ENCODE data around the gene PREB. TPM values are rescaled to one million over a fixed set of nuclear protein-coding genes. Genes with fewer than 3 reads are reported as not detected.

Gene PREB
- total RNA-seq, 4 donors from 2014 or later = 53.2 to 105 (median 71.1) TPM

DNA sequence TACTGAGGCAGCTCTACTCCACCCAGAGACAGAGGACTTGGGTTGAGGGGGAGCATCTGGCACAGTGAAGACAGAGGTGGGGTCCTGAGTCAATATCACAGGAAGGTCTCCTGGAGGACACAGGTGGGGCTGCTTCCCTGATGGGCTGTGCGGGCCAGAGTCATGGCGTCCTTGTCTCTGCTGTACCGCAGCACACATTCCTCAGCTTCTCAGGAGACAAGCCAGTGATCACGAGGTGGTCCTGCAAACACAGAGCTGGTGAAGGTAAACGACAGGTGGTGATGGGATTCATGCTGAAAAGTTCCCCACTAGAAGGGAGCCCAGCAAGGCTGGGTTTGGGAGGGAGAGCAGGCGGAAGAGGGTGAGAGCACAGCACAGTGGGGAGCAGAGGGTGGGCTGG, 24.0 kb upstream of the PREB start:
- Histone ChIP-seq H3K27me3 (no peaks in the 10 kb centered on the region), H3K27ac (no peak overlapping the region), H3K4me1 (no peaks in the 10 kb centered on the region), H3K4me3 (no peak overlapping the region), H3K9me3 (no peaks in the 10 kb centered on the region), H3K36me3 (no peaks in the 10 kb centered on the region)
- intact Hi-C loops (cut with DNase I; ENCODE audit: low total_unique reads) = no loop called here
- no peak for DNase-seq
- in situ Hi-C loops (cut with MboI; ENCODE audit: low pct_ligation_motif_present in 1 of 4, low pct_unique_long_range_greater_than_20kb in 1 of 4, low sequenced_read_pairs in 3 of 4) = no loop called here
- WGBS, 2 donors (ENCODE audit: low coverage in 1 of 2) = 72% methylated on average over 6 of the region's 6 CpGs; no CpG with 5 or more reads in 1 of the 2 donors
- TF ChIP-seq POLR2AphosphoS5 (IDR thresholded peaks at IDR 0.05) (no peak), EP300 (IDR thresholded peaks at IDR 0.05; ENCODE audit: low read depth) (no peak), POLR2A (IDR thresholded peaks at IDR 0.05) (no peak)
- TF ChIP-seq, protein P1, sequence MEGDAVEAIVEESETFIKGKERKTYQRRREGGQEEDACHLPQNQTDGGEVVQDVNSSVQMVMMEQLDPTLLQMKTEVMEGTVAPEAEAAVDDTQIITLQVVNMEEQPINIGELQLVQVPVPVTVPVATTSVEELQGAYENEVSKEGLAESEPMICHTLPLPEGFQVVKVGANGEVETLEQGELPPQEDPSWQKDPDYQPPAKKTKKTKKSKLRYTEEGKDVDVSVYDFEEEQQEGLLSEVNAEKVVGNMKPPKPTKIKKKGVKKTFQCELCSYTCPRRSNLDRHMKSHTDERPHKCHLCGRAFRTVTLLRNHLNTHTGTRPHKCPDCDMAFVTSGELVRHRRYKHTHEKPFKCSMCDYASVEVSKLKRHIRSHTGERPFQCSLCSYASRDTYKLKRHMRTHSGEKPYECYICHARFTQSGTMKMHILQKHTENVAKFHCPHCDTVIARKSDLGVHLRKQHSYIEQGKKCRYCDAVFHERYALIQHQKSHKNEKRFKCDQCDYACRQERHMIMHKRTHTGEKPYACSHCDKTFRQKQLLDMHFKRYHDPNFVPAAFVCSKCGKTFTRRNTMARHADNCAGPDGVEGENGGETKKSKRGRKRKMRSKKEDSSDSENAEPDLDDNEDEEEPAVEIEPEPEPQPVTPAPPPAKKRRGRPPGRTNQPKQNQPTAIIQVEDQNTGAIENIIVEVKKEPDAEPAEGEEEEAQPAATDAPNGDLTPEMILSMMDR (IDR thresholded peaks at IDR 0.05) = no peak

DNA sequence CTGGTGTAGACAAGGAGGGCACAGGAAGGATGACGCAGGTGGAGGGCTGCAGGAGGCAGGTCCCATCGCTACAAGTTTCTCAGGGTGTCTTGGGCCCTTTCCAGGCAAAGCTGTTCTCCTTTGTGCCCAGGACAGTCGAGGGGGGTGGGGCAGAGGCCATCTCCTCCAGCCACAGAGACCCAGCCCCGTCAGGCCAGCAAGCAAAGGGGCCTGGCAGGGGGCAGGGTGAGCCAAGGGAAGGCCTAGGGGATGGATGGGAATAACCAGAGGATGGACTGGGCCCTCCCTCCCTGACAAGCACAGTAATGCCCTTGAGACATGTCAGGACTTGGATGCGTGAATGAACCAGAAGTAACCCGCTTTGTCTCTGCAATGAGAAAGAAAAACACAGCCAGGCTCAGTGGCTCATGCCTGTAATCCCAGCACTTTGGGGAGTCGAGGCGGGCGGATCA, 20.7 kb upstream of the PREB start:
- DNase-seq = no peak
- no peaks in the 10 kb centered on the region for H3K9me3 ChIP-seq
- H3K4me3 ChIP-seq = no peak overlapping the region
- H3K27ac ChIP-seq = no peak overlapping the region
- H3K4me1 ChIP-seq = no peaks in the 10 kb centered on the region
- no peaks in the 10 kb centered on the region for H3K27me3 ChIP-seq
- no peaks in the 10 kb centered on the region for H3K36me3 ChIP-seq
- in situ Hi-C loops (cut with MboI; ENCODE audit: low pct_ligation_motif_present in 1 of 4, low pct_unique_long_range_greater_than_20kb in 1 of 4, low sequenced_read_pairs in 3 of 4) = no loop called here
- TF ChIP-seq, protein P1 (IDR thresholded peaks at IDR 0.05) = no peak
- TF ChIP-seq POLR2A (IDR thresholded peaks at IDR 0.05) (no peak), POLR2AphosphoS5 (IDR thresholded peaks at IDR 0.05) (no peak), EP300 (IDR thresholded peaks at IDR 0.05; ENCODE audit: low read depth) (no peak)
- intact Hi-C loops (cut with DNase I; ENCODE audit: low total_unique reads) = no loop called here
- 60 to 85% methylated on average over 1 to 9 of the region's 9 CpGs for whole genome bisulfite sequencing, 2 donors (ENCODE audit: low coverage in 1 of 2)

DNA sequence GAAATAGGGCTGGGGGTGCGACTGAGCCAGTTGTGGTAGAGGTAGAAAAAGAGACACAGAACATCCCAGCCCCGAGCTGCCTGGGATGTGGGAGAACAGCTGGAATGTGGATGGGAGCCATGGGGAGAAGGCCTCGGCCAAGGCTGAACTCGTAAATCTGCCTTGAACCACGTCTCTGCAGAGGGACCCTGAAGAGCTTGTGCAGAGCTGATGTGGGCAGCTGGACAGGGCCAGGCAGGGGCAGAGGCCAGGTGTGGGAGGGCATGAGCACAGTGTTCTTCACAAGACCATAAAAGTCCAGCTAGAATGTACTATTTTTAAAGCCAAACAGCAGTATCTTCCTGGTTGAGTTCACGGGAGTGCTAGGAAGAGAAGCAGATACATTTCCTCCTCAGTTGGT, 20.1 kb upstream of the PREB start:
- intact Hi-C loops (cut with DNase I; ENCODE audit: low total_unique reads) (no loop called here), in situ Hi-C loops (cut with MboI; ENCODE audit: low pct_ligation_motif_present in 1 of 4, low pct_unique_long_range_greater_than_20kb in 1 of 4, low sequenced_read_pairs in 3 of 4) (no loop called here)
- H3K27me3 ChIP-seq = no peaks in the 10 kb centered on the region
- H3K9me3 ChIP-seq = no peaks in the 10 kb centered on the region
- DNase-seq = no peak
- no peaks in the 10 kb centered on the region for H3K36me3 ChIP-seq
- no peak for TF ChIP-seq POLR2A (IDR thresholded peaks at IDR 0.05)
- 58% methylated on average over 6 of the region's 6 CpGs; no CpG with 5 or more reads in 1 of the 2 donors for WGBS, 2 donors (ENCODE audit: low coverage in 1 of 2)
- no peak overlapping the region for H3K27ac ChIP-seq
- no peak overlapping the region for H3K4me3 ChIP-seq
- H3K4me1 ChIP-seq = no peaks in the 10 kb centered on the region

DNA sequence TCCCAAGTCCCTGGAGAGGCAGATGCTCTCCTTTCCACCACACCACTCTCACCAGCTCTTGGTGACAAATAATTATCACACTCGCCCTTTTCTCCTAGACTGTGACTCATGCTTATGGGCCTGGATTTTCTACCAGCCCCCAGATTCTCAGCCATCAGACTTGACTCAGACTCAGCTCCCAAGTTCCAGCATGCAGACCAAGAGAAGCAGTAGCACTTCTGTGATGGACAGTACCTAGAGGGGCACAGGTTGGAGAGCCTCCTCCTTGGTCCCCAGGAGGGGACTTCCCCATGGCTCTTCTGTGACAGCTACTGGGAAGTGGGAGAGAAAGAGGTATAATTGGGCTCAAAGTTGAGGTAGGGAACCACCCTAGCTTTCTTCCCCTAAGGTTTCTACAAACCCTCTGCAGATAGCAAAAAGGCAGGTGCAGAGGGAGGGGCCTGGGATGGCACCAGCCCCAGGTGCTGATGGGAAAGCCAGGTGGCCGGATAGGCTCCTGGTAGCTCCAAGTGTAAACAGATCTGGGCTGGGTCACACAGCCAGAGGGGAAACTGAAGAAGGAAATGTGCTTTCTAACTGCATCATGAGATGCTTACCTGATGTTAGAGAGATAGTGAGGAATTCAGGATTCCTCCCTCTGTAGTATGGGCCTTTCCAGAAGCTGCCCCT, 18.5 kb upstream of the PREB start:
- Histone ChIP-seq H3K9me3 (no peaks in the 10 kb centered on the region), H3K36me3 (no peaks in the 10 kb centered on the region), H3K4me3 (no peak overlapping the region), H3K27ac (no peak overlapping the region), H3K27me3 (no peaks in the 10 kb centered on the region), H3K4me1 (no peaks in the 10 kb centered on the region)
- intact Hi-C loops (cut with DNase I; ENCODE audit: low total_unique reads) (no loop called here), in situ Hi-C loops (cut with MboI; ENCODE audit: low pct_ligation_motif_present in 1 of 4, low pct_unique_long_range_greater_than_20kb in 1 of 4, low sequenced_read_pairs in 3 of 4) (no loop called here)
- peak; percentile 44 for DNase-seq
- WGBS, 2 donors (ENCODE audit: low coverage in 1 of 2) = 57% methylated on average over 2 of the region's 2 CpGs; no CpG with 5 or more reads in 1 of the 2 donors
- TF ChIP-seq, protein P1 (IDR thresholded peaks at IDR 0.05) = no peak
- TF ChIP-seq EP300 (IDR thresholded peaks at IDR 0.05; ENCODE audit: low read depth) (no peak), POLR2A (IDR thresholded peaks at IDR 0.05) (no peak), POLR2AphosphoS5 (IDR thresholded peaks at IDR 0.05) (no peak)
